ENCODE results near the gene BAG5. TPM values are rescaled to one million over a fixed set of nuclear protein-coding genes. Genes with fewer than 3 reads are reported as not detected.

BAG5 gene, protein sequence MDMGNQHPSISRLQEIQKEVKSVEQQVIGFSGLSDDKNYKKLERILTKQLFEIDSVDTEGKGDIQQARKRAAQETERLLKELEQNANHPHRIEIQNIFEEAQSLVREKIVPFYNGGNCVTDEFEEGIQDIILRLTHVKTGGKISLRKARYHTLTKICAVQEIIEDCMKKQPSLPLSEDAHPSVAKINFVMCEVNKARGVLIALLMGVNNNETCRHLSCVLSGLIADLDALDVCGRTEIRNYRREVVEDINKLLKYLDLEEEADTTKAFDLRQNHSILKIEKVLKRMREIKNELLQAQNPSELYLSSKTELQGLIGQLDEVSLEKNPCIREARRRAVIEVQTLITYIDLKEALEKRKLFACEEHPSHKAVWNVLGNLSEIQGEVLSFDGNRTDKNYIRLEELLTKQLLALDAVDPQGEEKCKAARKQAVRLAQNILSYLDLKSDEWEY
- total RNA-seq = 26.1 and 26.6 TPM in 2 replicates

DNA sequence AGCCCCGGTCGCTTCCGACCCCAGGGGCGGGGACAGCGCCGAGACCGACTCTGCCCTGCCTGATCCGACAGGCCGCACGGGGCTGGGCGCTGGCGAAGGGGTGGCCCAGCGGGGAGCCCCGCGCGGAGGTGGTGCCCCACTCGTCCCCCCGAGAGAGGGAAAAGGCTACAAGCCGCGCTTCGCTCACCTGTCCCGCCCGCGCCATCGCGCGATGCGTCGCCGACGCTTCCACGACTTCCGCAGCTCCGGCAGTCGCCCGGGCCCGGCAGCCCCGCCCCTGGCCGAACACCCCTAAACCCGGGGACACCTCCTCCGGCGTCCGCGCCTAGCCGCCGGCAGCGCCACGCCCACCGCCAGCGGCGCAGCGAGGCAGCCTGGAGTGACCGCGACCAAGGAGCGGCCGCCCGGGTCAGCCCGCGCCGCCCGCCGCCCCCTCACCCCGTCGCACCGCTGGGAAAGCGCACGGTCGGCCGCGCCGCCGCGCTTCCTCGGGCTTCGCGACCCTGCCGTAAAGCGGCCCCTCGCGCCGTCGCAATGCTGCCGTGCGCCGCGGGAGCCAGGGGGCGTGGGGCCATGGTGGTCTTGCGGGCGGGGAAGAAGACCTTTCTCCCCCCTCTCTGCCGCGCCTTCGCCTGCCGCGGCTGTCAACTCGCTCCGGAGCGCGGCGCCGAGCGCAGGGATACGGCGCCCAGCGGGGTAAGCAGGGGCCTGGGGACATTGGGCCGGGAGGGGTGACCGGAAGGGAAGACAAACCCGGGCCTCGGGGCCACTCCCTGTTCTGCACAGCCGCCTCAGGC lies at the start of gene BAG5, which contains the start of gene COA8:
BAG5 (minus strand) TSS at position 229 of the 797 bp plus-strand sequence. CDS start 1,493 bp downstream, outside the sequence.
COA8 (plus strand) TSS at position 532 of the 797 bp plus-strand sequence; CDS start at position 574, 42 bp downstream.

GRCh38 chr14:103528587-103529382 lies 33.7 kb downstream of the BAG5 start, which contains the start of gene TRMT61A:
TSS of gene TRMT61A (plus strand) at chr14:103529196. CDS start at chr14:103529979, 783 bp downstream.

DNA sequence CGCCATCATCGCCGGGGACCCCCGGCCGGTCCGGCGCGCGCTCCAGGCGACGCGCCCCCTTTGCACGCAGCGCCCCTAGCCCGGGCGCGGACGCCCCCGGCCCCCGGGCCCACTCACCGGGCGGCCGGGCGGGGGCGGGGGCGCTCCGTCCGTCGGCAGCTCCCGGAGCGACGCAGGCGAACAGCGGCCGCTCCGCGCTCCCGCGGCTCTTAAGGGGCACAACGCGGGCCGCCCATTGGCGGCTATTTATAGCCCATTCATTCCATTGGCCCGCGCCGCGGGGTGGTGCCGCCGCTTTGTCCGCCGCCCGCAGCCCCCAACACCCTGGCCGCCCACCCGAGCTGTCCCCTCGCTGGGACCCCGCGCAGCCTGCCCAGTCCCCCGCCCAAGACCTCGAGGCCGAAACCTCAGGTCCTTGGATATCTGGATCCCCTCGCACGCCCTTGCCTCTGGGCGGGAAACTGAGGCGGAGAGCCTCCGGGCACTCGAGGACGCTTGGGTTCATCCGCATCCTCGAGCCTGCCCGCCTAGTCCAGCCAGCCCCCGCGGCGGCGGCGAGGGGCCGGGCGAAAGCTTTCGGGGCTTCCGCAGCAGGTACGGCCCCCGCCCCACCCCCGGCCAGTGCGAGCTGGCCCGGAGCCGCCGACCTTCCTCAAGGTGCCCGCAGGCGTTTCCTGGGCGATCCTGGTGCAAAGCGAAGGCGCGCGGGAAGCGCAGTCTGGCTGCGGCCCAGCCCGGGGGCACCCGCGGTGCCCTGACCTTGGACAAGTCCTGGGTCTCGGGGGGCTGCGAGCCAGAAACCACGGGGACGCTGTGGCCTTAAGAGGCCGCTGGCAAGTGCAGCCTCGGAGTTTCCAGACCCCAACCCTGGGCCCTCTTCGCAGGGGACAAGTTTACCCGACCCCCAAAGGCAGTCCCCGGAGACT lies 39.5 kb downstream of the BAG5 start, which contains the start of gene CKB:
CKB (minus strand) TSS at position 182 of the 926 bp plus-strand sequence. CDS start 337 bp downstream, outside the sequence.

Other genes starting within 250 kb of the BAG5 start
- gene EIF5, start 228.4 kb downstream of the BAG5 start, total RNA-seq = 117 and 136 TPM in 2 replicates
- gene MARK3, start 177.2 kb downstream of the BAG5 start, total RNA-seq = 61.0 and 62.8 TPM in 2 replicates
- gene CKB, start 39.8 kb downstream of the BAG5 start, total RNA-seq = 220 and 267 TPM in 2 replicates
- 11.8 and 13.8 TPM in 2 replicates for gene TRMT61A, start 33.5 kb downstream of the BAG5 start, total RNA-seq
- 24.8 and 26.5 TPM in 2 replicates for gene COA8, start 303 bp upstream of the BAG5 start, total RNA-seq
- 157 TPM in 2 replicates for gene KLC1, start 66.6 kb upstream of the BAG5 start, total RNA-seq
- 34.8 and 38.9 TPM in 2 replicates for gene XRCC3, start 152.8 kb upstream of the BAG5 start, total RNA-seq
- gene ZFYVE21, start 153.2 kb upstream of the BAG5 start, total RNA-seq = 85.5 and 90.7 TPM in 2 replicates